HCT116 (cell line): ENCODE data around the gene TRAF3IP1. TPM values are rescaled to one million over a fixed set of nuclear protein-coding genes. Genes with fewer than 3 reads are reported as not detected.

ENCODE experiments used
- ATAC-seq: fragments of 200-7000 bp; cut with Tn5 transposase; 2 replicates; pipeline ENCODE4 v1.9.1; 2020; ENCODE audit warnings: mild to moderate bottlenecking, moderate library complexity
- BruUV-seq: library from RNA; stranded (reverse); fragments of 400-500 nt; replicated peaks from 2 replicates; lab custom pipeline; 2021; lab: Mats Ljungman, UMichigan
- CTCF ChIA-PET: fragments of 300-600 bp; sonication (Branson Sonifier 250); formaldehyde crosslinking; loops from one replicate; lab custom pipeline; 2021; ENCODE audit warnings: antibody characterized with exemption; lab: Charles Lee
- POLR2A ChIA-PET: fragments of 300-600, 350-600 bp; sonication (Branson Sonifier 250); formaldehyde crosslinking; loops from one replicate; lab custom pipeline; 2021; ENCODE audit warnings: antibody characterized with exemption; lab: Charles Lee
- RAD21 ChIA-PET, 2 experiments: fragments of 300-600 bp; sonication (Branson Sonifier 250); formaldehyde crosslinking; loops; one replicate each; lab custom pipeline; 2023; ENCODE audit warnings: low total read pairs in 2 of 2; ENCODE audit not compliant: uncharacterized antibody in 2 of 2, unreplicated experiment in 2 of 2, low non-redundant PET in 1 of 2; lab: Charles Lee
- DNase-seq: peaks from one replicate; pipeline ENCODE4 v3.0.0-alpha.2; 2010; ENCODE audit warnings: low read depth, low spot score
- H2AFZ ChIP-seq: fragments of 200-600 bp; shearing (Covaris generic), sonication (generic); 2 replicates; pipeline ENCODE4 v1.6.1; 2017; ENCODE audit warnings: low read depth, mixed run types, mixed read lengths, antibody characterized with exemption, low read length; ENCODE audit not compliant: poor library complexity, severe bottlenecking
- H3K27ac ChIP-seq: 2 replicates; pipeline ENCODE4 v1.5.1; 2012; ENCODE audit warnings: low read depth, low read length
- H3K27me3 ChIP-seq: fragments of 200-600 bp; sonication (generic); 2 replicates; pipeline ENCODE4 v1.6.1; 2016; ENCODE audit warnings: mixed run types, low read length, mixed read lengths; ENCODE audit not compliant: insufficient read depth
- H3K36me3 ChIP-seq, 2 experiments: fragments of 200-500 bp in 1 of 2; fragments of 200-600 bp in 1 of 2; sonication (Bioruptor generic) in 1 of 2; sonication (generic) in 1 of 2; 2 replicates each; pipeline versions ENCODE4 v1.5.1 to v1.6.1; 2014 to 2016; ENCODE audit warnings: low read length in 2 of 2, inconsistent platforms in 1 of 2, mixed read lengths in 1 of 2, mixed run types in 1 of 2; ENCODE audit not compliant: insufficient read depth in 2 of 2, control insufficient read depth in 1 of 2
- H3K4me1 ChIP-seq, 2 experiments: fragments of 200-600 bp in 1 of 2; sonication (generic) in 1 of 2; 2 replicates each; pipeline versions ENCODE4 v1.5.1 to v1.6.1; 2012 to 2017; ENCODE audit warnings: low read length in 2 of 2, inconsistent platforms in 1 of 2, mild to moderate bottlenecking in 1 of 2, mixed read lengths in 1 of 2, mixed run types in 1 of 2, moderate library complexity in 1 of 2; ENCODE audit not compliant: insufficient read depth in 2 of 2, control insufficient read depth in 1 of 2
- H3K4me2 ChIP-seq: fragments of 200-600 bp; sonication (generic); 2 replicates; pipeline ENCODE4 v1.6.1; 2017; ENCODE audit warnings: mixed run types, low read length, mixed read lengths
- H3K4me3 ChIP-seq, 2 experiments: fragments of 200-600 bp in 1 of 2; sonication (generic) in 1 of 2; replicated peaks in 1 of 2; 2 replicates each; pipeline ENCODE4 v1.5.1; 2011 to 2016; ENCODE audit warnings: low read length in 2 of 2, control low read depth in 1 of 2, low read depth in 1 of 2, mild to moderate bottlenecking in 1 of 2, mixed read lengths in 1 of 2, mixed run types in 1 of 2
- H3K79me2 ChIP-seq: fragments of 200-600 bp; sonication (generic); 2 replicates; pipeline ENCODE4 v1.6.1; 2017; ENCODE audit warnings: mild to moderate bottlenecking, mixed run types, low read length, moderate library complexity, mixed read lengths; ENCODE audit not compliant: insufficient read depth
- H3K9ac ChIP-seq: fragments of 200-600 bp; sonication (generic); 2 replicates; pipeline ENCODE4 v1.6.1; 2016; ENCODE audit warnings: low read length, mixed read lengths
- H3K9me2 ChIP-seq: fragments of 200-600 bp; sonication (generic), shearing (Covaris generic); 2 replicates; pipeline ENCODE4 v1.6.1; 2017; ENCODE audit warnings: mixed run types, mild to moderate bottlenecking, moderate library complexity; ENCODE audit not compliant: insufficient read depth
- H3K9me3 ChIP-seq, 2 experiments: fragments of 200-500 bp in 1 of 2; fragments of 200-600 bp in 1 of 2; sonication (Bioruptor generic) in 1 of 2; sonication (generic) in 1 of 2; 2 replicates each; pipeline ENCODE4 v1.6.1; 2014 to 2017; ENCODE audit warnings: low read length in 2 of 2, mixed read lengths in 2 of 2, inconsistent platforms in 1 of 2, low read depth in 1 of 2, mild to moderate bottlenecking in 1 of 2, mixed run types in 1 of 2, moderate library complexity in 1 of 2; ENCODE audit not compliant: control insufficient read depth in 1 of 2, insufficient read depth in 1 of 2
- H4K20me1 ChIP-seq: fragments of 200-600 bp; sonication (generic), shearing (Covaris generic); 2 replicates; pipeline ENCODE4 v1.6.1; 2017; ENCODE audit warnings: mixed run types, mild to moderate bottlenecking, moderate library complexity; ENCODE audit not compliant: insufficient read depth
- CBX3 ChIP-seq: IDR thresholded peaks from 2 replicates; pipeline ENCODE4 v1.6.1; 2012; ENCODE audit warnings: low read depth
- CEBPB ChIP-seq: IDR thresholded peaks from 2 replicates; pipeline ENCODE4 v1.6.1; 2012; ENCODE audit warnings: low read depth
- CTCF ChIP-seq, 3 experiments: fragments of 200-600 bp in 1 of 3; sonication (generic) in 1 of 3; IDR thresholded peaks in 2 of 3; conservative IDR thresholded peaks in 1 of 3; 2 replicates each; pipeline ENCODE4 v1.5.1; 2012 to 2017; ENCODE audit warnings: low read depth in 2 of 3, low read length in 2 of 3, antibody characterized with exemption in 1 of 3, borderline replicate concordance in 1 of 3, control low read depth in 1 of 3, mild to moderate bottlenecking in 1 of 3, mixed read lengths in 1 of 3, mixed run types in 1 of 3, moderate library complexity in 1 of 3; ENCODE audit not compliant: insufficient read depth in 1 of 3
- EGR1 ChIP-seq: IDR thresholded peaks from 2 replicates; pipeline ENCODE4 v1.6.1; 2012; ENCODE audit warnings: low read depth
- ELF1 ChIP-seq: IDR thresholded peaks from 2 replicates; pipeline ENCODE4 v1.6.1; 2012; ENCODE audit warnings: low read depth, borderline replicate concordance
- EZH2 ChIP-seq: fragments of 200-600 bp; sonication (generic); IDR thresholded peaks from 2 replicates; pipeline ENCODE4 v1.6.1; 2017; ENCODE audit warnings: antibody characterized with exemption, mixed run types
- EZH2phosphoT487 ChIP-seq: fragments of 200-600 bp; IDR thresholded peaks from 2 replicates; pipeline ENCODE4 v1.6.1; 2018; ENCODE audit warnings: antibody characterized with exemption, borderline replicate concordance
- JUND ChIP-seq: IDR thresholded peaks from 2 replicates; pipeline ENCODE4 v1.6.1; 2012
- MAX ChIP-seq: IDR thresholded peaks from 2 replicates; pipeline ENCODE4 v1.6.1; 2012
- POLR2A ChIP-seq: IDR thresholded peaks from 2 replicates; pipeline ENCODE4 v1.7.0; 2011; ENCODE audit warnings: borderline replicate concordance; ENCODE audit not compliant: insufficient read depth, insufficient read length; ENCODE audit errors: extremely low read depth
- POLR2AphosphoS5 ChIP-seq: IDR thresholded peaks from 2 replicates; pipeline ENCODE4 v1.6.1; 2011; ENCODE audit warnings: mild to moderate bottlenecking, low read depth, low read length, moderate library complexity
- REST ChIP-seq: IDR thresholded peaks from 2 replicates; pipeline ENCODE4 v1.6.1; 2012; ENCODE audit warnings: low read depth
- SP1 ChIP-seq: IDR thresholded peaks from 2 replicates; pipeline ENCODE4 v1.6.1; 2012; ENCODE audit warnings: low read depth
- SRF ChIP-seq: IDR thresholded peaks from 2 replicates; pipeline ENCODE4 v1.6.1; 2012; ENCODE audit warnings: low read depth
- ZNF274 ChIP-seq: fragments of 200-500 bp; sonication (Bioruptor generic); IDR thresholded peaks from 2 replicates; pipeline ENCODE4 v1.6.1; 2014; ENCODE audit warnings: mild to moderate bottlenecking, low read depth, low read length, inconsistent platforms
- intact Hi-C: fragments of 100-400 bp; cut with micrococcal nuclease; formaldehyde crosslinking; loops from 2 replicates; pipeline ENCODE4 v1.10.0; 2022
- total RNA-seq: library from RNA; stranded (reverse); gene quantifications from one replicate; pipeline ENCODE4 v1.2.1, GENCODE V29; 2021; ENCODE audit not compliant: unreplicated experiment
- TF ChIP-seq, protein P1 (sequence below): IDR thresholded peaks from 2 replicates; pipeline ENCODE4 v1.6.1; 2012

TRAF3IP1 gene
- total RNA-seq, 1 experiment from 2014 or later: 19.4 TPM

DNA sequence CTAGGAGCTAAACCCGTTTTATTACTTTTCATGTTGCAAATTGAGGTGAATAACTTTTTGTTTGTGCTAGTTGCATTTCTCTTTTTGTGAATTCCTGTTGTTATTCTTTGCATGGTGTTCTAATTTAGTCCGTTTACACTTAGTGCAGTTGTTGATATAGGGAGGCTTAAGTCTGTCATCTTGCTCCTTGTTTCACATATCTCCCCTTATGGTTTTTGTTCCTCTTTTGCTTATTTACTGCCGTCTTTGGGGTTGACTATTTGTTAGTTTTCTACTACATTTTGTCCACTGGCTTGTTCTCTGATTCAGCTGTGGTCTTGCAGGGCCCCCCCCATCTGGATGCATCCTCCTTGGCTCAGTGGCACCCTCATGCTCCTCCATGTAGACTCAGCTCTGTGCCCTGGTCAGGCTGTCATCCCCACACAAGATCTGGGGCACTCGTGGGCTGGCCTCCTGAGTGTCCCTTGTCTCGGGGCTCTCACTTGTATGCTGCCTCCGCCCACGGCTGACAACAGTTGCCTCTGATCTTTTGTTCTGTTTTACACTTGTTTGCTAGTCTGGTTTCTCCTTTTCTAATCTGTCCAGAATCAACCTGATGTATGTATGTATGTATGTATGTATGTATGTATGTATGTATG lies 63.5 kb downstream of the TRAF3IP1 start (continued):
- TF ChIP-seq MAX: no peak
- TF ChIP-seq CBX3: no peak
- no peak for TF ChIP-seq POLR2AphosphoS5
- no peak for TF ChIP-seq SRF

DNA sequence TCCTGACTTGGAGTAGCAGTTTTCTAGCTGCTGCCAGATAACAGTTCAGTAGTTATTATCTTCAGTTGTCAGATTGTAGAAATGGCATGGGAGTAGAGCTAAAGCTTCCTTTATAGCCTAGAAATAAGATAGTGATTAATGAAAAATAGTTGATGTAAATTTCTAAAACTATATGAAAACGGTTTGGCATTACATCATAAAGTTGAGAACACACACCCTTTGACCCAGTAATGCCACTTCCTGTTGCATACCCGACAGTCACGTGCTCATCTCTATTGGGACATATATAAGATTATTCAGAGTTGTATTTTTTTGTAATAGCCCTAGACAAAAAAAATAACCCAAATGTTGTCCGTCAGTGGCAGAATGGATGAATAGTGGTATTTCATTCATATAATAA lies 67.0 kb downstream of the TRAF3IP1 start:
- Histone ChIP-seq H3K9ac (no peak overlapping the region), H4K20me1 (no peaks in the 10 kb centered on the region), H3K9me2 (no peaks in the 10 kb centered on the region), H3K27me3 (no peaks in the 10 kb centered on the region), H3K4me1 (no peaks in the 10 kb centered on the region), H2AFZ (no peak overlapping the region), H3K9me3 (no peaks in the 10 kb centered on the region), H3K27ac (no peak overlapping the region), H3K79me2 (no peaks in the 10 kb centered on the region), H3K36me3 (no peaks in the 10 kb centered on the region), H3K4me3 (no peak overlapping the region), H3K4me2 (no peak overlapping the region)
- DNase-seq (no peak), ATAC-seq (no peak)
- no peak for TF ChIP-seq ELF1
- TF ChIP-seq SP1: no peak
- no peak for TF ChIP-seq JUND
- TF ChIP-seq CEBPB: no peak
- no peak for TF ChIP-seq REST
- TF ChIP-seq ZNF274: no peak
- TF ChIP-seq, protein P1, sequence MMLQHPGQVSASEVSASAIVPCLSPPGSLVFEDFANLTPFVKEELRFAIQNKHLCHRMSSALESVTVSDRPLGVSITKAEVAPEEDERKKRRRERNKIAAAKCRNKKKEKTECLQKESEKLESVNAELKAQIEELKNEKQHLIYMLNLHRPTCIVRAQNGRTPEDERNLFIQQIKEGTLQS: no peak
- no peak for TF ChIP-seq EZH2phosphoT487
- TF ChIP-seq POLR2A: no peak
- no peak for TF ChIP-seq EGR1
- no peak for TF ChIP-seq EZH2
- TF ChIP-seq CTCF (IDR thresholded peaks at IDR 0.05 in 2 of 3, conservative IDR thresholded peaks at IDR 0.05 in 1 of 3; ENCODE audit: borderline replicate concordance in 1 of 3, insufficient read depth in 1 of 3, low read depth in 2 of 3, low read length in 2 of 3): no peak
- ChIA-PET POLR2A (no interaction called here), RAD21 (no interaction called here), CTCF (no interaction called here)
- no TSS peak for BruUV-seq
- intact Hi-C loops: no loop called here
